GM19438 (cell line): ENCODE measurements around the gene HEXIM2.
"Not testable (repeated sequence)": the region's sequence is repeated elsewhere in the genome, so short reads cannot be mapped to it uniquely, and the experiment has no call there.

Experiments used
- ATAC-seq: cut with Tn5 transposase; IDR thresholded peaks from one replicate; pipeline ENCODE4 v1.9.1; 2021; ENCODE audit warnings: low read depth; ENCODE audit not compliant: unreplicated experiment

The HEXIM2 gene, protein sequence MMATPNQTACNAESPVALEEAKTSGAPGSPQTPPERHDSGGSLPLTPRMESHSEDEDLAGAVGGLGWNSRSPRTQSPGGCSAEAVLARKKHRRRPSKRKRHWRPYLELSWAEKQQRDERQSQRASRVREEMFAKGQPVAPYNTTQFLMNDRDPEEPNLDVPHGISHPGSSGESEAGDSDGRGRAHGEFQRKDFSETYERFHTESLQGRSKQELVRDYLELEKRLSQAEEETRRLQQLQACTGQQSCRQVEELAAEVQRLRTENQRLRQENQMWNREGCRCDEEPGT

GRCh38 chr17:45161288-45162024, at the start of gene HEXIM2:
TSS of gene HEXIM2 (plus strand) at chr17:45161875. CDS start at chr17:45162794, 919 bp downstream.
- peak; percentile 88 for ATAC-seq

DNA sequence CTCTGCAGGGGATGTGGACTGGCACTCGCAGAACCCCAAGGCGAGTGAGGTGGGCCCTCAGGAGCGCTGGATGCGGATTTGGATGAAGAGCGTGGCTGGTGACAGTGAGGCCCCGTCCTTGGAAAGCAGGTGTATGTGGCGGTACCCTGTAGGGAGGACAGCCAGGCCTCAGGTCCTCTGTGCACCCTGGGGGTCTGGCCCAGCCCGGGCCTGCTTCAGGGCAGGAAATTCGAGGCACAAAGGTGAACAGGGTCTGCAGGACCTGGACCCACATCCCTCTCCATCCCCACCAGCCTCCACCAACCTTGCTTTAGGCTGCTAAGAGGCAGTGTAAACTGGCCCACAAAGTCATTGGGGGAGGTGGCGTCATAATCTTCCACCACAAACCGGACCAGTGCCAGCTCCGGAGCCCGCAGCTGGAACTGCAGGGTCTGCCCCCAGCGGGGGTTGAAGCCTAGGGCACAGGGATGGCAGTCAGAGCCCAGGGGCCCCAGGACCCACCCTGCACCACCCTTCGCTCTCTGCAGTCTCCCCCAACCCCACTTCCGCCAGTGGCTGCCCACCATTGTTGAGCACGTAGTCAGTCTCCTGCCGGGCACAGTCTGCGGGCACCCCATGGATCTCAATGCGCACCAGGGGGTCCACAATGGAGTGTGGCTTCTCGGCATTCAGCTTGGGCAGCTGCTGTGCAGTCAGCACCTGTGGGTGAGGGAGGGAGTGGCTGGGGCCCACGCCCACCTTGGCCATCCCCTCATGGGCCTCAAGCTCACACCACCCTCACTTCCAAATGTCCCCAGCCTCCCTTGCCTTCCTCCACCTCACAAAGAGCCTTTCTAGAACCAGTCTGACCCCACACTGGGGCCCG, 48.9 kb upstream of the HEXIM2 start:
- no peak for ATAC-seq

DNA sequence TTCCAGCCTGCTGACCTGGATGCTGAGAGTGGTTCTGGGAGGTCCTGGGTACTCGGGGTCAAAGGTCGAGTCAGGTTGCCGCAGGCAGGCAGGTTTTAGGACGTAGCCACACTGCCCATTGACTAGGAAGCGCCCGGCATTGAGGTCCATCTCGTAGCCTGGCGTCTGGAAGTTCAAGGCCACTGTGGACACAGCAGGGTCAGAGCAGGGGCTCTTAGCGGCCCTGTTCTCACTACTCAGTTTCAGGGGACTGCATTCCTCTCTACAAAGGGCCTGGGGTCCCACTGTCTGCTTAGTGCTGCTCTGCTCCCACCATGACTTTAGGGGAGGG, 48.3 kb upstream of the HEXIM2 start:
- no peak for ATAC-seq

DNA sequence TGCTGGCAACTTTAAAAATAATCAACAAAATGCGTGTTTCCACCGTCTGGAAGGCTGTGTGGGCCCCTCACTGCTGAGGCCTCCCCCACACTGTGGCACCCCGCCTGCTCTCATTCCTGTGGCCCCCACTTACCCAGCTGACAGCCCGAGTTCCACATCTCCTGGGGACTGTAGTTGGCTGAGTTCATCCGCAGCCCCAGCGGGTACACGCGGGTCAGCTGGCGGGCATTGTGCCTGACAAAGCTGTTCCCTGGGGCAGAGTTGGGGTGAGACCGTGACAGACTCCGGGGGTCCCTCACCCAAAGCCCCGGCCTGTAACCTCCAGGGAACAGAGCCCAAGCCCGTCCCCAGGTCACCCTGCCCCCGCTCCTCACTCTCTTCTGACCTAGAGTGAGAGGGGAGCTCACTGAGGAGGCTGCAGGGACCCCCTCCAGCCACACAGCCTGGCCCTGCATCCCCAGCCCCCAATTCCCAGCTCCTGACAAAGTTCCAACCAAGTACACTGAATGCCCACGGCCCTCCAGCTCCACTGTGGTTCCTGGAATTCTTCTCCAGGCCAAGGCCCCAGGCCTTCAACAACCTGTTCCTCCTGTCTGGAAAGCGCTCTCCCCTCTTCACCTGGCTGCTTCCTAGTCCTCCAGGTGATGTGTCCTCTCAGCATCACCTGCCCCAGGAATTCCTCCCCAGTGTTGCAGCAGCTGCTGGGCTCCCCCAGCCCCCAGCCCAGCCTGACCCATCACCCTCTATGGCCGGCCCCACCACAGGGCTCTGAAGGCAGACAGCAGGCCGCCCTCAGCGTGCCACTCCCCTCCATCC, 47.4 kb upstream of the HEXIM2 start:
- no peak for ATAC-seq

DNA sequence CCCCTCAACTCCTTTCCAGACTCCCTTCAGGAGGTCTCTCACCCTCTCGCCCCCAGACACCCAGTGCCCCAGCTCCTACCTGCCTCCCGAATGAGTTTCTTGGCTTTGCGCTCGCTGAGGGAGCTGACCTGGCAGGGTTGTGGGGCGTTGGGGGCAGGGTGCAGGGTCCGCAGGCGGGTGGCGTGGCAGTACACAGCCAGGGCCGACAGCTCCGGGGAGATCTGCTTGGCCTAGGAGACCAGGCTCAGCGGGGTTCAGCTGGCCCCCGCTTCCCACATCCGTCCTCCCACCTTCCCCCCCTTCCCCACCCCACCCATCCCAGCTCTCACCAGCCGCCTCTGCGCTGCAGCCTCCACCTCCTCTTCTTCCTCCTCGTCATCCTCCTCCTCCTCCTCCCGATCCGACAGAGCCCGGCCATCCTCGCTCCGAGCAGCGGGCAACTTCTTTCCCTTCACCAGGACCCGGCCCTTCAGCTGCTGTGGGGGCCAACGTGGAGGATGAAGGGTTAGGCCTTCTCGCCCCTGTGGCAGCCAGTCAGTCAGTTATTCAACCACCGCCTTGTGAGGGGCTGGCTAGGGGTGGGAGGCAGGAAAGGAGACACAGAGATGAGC, 46.6 kb upstream of the HEXIM2 start:
- ATAC-seq: no peak

DNA sequence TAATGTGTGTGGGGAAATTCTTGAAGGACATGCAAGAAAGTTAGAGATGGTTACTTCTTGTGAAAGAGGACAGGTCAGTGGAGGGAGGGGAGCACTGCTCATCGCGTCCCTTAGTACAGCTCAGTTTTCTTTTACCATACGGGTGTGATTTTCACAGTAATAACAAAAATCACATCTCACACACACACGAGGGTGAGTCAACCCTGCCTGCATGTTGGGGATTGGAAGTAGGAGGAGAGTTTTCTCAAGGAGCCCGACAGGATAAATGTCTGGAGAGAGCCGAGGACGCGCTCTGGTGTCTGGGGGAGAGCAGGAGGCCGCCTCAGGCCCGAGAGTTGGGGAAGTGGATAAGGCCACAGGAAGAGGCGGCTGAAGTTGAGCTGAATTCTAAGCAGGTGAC, 45.8 kb upstream of the HEXIM2 start:
- ATAC-seq: no peak

DNA sequence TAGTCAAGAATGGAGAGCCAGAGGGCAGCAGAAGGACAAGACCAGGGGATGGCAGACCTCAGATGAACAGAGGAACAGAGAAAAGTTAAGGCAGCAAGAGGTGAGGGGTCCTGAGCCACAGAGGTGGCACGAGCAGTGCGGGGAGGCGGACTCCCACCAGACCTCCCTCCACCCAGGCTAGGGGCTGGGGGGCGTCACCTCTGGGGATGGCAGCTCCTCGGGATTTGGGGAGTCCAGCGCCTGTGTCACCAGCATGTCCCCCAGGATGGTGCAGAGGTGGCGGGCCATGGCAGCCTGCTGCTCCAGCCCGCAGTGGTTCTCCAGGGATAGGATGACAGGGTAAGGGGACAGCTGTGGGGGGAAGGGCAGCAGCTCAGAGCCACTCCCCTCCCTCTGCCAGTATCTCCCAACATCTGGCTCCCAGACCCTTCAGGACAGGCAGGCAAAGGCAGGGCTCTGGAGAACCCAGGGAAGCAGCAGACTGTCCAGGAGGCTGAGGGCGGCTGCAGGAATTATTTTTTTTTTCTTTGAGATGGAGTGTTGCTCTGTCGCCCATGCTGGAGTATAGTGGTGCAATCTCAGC, 45.1 kb upstream of the HEXIM2 start:
- ATAC-seq: no peak

DNA sequence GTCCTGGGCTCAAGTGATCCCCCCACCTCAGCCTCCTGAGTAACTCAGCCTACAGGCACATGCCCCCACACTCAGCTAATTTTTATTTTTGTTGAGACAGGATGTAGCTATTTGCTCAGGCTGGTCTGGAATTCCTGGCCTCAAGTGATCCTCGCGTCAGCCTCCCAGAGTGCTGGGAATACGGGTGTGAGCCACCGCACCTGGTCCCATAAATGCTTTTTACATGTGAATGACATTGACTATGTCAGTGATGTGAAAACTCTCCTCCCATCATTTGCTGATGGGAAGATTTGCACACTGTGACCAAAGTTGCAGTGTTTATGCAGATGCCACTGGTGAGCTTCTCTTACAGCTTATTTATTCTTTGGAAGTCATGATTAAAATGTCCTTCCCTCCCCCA, 44.3 kb upstream of the HEXIM2 start:
- ATAC-seq: no peak

DNA sequence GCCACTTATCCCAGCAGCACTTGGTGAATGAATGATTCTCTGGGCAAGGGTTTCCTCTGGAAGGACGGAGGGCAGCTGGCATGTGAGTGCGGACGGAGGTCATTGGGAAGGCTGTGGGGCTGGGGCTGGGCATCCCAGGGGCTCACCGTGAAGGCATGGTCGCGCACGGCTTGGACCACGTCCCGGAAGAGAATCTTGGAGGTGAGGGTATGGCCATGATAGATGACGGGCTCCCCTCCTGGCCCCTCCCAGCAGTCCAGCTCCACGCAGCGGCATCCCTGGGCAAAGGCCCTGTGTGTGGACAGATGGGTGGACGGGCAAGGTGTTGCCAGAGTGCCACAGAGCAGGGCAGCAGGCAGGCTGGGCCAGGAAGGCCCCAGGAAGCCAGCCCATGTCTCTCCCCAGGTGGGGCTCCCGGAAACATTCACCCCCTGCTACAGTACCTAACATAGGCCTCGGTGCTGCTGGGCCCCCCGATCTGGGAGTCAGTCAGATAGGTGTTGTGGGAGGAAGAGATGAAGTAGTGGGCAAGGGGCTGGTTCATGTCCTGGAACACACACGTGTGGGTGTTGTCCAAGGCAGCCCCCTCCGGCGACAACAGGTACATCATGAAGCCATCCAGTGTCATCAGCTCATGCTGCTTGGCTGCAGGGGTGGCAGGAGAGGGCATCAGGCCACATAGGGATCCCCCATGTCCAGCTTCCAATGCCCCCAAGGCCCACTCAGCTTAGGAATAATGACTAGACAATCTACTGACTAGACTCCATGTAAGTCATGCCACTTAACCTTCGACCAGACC, 43.6 kb upstream of the HEXIM2 start:
- no peak for ATAC-seq

DNA sequence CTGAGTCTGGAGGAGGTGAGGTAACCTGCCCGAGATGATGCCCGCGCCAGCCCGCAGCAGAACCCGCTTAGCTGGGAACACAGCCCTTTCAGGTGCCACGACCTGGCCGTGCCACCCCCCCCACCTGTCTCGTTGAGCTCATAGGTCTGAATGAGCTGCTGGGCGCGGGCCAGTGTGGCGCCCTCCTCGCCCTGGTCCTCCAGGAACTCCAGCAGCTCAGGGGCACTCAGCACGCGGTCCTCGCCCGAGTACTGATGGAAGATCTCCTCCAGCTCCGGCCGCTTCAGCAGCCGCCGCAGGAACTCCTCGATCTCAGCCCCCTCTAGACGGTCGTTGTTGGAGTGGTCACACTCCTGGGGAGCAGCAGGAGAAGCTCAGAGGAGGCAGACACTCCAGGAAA, 43.0 kb upstream of the HEXIM2 start:
- ATAC-seq: no peak

- ATAC-seq: no peak
Measured at GRCh38 chr17:45119964-45120363, 41.7 kb upstream of the HEXIM2 start.

DNA sequence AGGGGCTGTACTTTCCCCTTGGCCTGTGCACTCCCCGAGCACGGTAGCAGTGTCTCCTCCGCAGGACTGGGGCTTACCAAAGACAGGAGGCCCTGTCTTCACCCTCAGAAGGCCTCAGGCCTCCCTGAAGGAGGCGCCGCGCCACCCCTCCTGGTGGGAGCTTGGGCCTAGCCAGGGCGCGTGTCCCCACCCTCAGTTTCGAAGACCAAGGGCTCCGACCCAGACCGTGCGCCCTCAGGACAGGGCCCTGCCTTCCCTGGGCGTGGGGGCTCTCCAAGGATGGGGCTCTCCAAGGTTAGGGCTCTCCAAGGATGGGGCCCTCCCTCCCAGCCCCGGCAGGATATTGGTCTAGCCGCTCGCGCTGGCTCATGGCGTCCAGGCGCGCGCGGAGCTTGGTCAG, 41.1 kb upstream of the HEXIM2 start:
- no peak for ATAC-seq

DNA sequence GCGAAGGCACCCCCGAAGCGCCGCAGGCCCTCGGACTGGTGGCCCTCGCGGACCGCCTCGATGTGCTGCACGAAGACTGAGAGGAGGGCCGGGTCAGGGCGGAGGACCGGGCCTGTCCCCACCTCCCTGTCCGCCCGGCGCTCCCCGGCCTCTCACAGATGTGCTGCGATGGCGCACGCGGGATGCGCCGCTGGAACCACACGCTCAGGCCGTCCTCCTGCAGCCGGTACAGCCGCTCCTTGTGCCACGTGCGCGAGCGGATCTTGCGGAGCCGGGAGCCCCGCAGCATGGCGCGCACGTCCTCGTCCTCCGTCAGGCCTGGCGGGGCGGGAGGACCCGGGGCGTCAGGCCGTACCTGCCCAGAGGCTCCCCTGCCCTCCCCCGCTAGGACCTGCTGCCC, 40.6 kb upstream of the HEXIM2 start:
- no peak for ATAC-seq

DNA sequence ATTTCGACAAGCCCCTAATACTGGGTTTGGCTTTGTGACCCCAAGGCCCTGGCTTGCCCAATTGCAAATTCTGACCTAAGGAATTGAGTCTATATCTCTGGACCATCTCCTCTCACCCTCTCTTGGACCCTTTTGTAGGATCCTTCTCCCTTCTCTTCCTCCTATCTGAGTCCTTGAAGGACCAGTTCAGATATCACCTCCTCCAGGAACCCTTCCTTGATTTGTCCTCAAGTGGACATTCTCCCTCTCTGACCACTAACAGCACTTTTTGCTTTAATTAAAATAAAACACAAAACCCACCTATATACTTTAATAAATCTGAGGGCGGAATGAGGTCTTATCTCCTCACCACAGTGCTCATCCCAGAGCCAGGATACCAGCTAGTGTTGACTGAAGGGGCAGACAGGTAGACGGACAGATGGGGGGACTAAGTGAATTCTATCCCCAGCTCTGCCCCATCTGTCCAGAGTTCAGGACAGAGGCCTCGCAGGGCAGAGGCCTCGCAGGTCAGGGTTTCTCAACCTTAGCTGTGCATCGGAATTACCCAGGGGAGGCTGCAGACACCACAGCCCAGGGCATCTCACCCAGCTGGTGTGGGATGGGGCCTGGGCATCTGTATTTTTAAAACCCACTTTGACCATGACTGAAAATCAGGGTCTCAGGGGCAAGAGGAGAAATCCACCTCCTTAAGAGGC, 38.5 kb upstream of the HEXIM2 start:
- ATAC-seq: no peak

DNA sequence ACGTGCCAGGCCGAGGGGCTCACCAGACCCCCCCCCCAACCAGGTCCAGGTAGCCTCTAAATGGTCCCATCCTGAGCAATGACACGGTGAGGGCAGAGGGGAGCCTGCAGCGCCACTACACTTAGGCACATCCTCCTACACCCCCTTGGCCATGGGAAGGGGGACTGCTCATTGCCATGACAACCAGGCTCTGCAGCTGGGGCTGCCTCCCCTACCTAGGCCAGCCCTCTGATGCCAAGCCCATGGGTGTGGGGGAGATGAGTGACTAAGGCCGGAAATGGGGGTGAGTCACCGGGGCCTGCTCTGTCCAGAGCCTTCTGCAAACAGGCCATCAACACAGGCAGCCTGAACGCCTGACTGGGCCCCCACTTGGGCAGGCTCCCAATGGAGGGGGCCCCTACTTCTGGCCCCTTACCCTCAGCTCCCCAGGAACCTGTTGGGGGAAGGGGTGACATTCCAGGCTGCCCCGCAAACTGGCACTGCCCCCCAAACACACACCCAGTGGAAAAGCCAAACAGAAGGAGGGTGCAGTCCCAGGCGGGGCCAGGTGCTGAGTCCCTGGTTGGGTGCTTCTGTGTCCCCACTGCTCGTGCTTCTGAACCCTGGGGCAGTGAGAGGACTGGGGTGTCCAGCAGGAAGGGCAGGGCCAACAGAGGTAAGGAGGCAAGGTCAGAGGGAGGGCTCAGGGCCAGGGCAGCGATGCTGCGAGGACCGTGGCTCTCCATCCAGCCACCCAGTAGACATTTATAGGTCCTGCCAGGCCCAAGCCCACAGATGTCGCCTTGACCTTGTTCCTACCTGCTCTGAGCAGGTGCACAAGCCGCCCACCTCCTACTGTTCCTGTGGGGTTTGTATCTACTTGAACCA, 37.5 kb upstream of the HEXIM2 start:
- no peak for ATAC-seq

- ATAC-seq: not testable (repeated sequence)
Measured at GRCh38 chr17:45124797-45125122, 36.9 kb upstream of the HEXIM2 start.

- ATAC-seq: no peak
Measured at GRCh38 chr17:45125509-45125908, 36.2 kb upstream of the HEXIM2 start.

- no peak for ATAC-seq
Measured at GRCh38 chr17:45127207-45127547, 34.5 kb upstream of the HEXIM2 start.
